ENCODE measurements around the gene SELENOH. TPM values are rescaled to one million over a fixed set of nuclear protein-coding genes. Genes with fewer than 3 reads are reported as not detected.

SELENOH gene
- polyA plus RNA-seq, 1 donor (not counting 4 experiments of a cell fraction or from before 2014, with no cell fraction given), result 88.2 TPM

DNA sequence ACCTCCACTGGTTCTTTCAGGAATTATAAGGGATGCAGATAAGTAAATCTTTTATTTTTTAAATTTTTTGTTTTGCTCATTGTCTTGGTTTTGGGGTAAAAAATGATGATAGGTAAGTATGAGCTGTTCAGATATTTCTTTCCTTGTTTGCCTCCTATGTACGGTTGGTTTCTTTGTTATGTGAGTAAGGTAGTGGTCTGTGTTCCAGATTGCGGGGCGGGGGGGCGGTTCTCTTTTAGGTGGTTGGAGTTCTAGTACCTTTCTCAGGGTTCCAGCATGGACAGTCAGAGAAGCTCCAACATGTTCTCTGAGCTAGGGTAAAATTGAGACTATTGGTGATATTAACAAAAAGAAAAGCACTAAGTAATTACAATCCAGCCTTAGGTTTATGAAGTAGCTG, 22.7 kb downstream of the SELENOH start:
- dilution Hi-C loops (cut with MboI; ENCODE audit: extremely low pct_ligation_motif_present, low sequenced_read_pairs), result no loop called here
- peak overlapping the region; percentile 100 for H3K27ac ChIP-seq (ENCODE audit: control insufficient read depth, insufficient read depth, low read length)
- no peaks in the 10 kb centered on the region for H3K9me3 ChIP-seq (ENCODE audit: control insufficient read depth, low read depth, low read length)
- no peak for DNase-seq (ENCODE audit: low read depth, low spot score)
- TF ChIP-seq EZH2 (IDR thresholded peaks at IDR 0.05; ENCODE audit: low read length), result no peak
- TF ChIP-seq, protein P1, sequence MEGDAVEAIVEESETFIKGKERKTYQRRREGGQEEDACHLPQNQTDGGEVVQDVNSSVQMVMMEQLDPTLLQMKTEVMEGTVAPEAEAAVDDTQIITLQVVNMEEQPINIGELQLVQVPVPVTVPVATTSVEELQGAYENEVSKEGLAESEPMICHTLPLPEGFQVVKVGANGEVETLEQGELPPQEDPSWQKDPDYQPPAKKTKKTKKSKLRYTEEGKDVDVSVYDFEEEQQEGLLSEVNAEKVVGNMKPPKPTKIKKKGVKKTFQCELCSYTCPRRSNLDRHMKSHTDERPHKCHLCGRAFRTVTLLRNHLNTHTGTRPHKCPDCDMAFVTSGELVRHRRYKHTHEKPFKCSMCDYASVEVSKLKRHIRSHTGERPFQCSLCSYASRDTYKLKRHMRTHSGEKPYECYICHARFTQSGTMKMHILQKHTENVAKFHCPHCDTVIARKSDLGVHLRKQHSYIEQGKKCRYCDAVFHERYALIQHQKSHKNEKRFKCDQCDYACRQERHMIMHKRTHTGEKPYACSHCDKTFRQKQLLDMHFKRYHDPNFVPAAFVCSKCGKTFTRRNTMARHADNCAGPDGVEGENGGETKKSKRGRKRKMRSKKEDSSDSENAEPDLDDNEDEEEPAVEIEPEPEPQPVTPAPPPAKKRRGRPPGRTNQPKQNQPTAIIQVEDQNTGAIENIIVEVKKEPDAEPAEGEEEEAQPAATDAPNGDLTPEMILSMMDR (optimal IDR thresholded peaks at IDR 0.05 in 1 of 3, IDR thresholded peaks at IDR 0.05 in 1 of 3, conservative IDR thresholded peaks at IDR 0.05 in 1 of 3; ENCODE audit: extremely low read depth in 1 of 3, insufficient read depth in 2 of 3, low read length in 3 of 3), result no peak
- H2AFZ ChIP-seq (ENCODE audit: control insufficient read depth, low read length), result no peak overlapping the region
- peak overlapping the region; percentile 74 for H3K4me2 ChIP-seq (ENCODE audit: control insufficient read depth, extremely low read depth, insufficient read depth, low read depth, low read length)
- H3K9me1 ChIP-seq (ENCODE audit: control insufficient read depth, extremely low read depth, insufficient read depth, low read length), result no peaks in the 10 kb centered on the region
- H3K9ac ChIP-seq (ENCODE audit: control insufficient read depth, extremely low read depth, insufficient read depth, low read length), result peak overlapping the region; percentile 99
- H3K27me3 ChIP-seq (ENCODE audit: control insufficient read depth, extremely low read depth, insufficient read depth, low read length), result no peaks in the 10 kb centered on the region
- FAIRE-seq, result no peak
- H3K4me1 ChIP-seq (ENCODE audit: control insufficient read depth, extremely low read depth, insufficient read depth, low read length), result peaks cover 29% of the 10 kb centered on the region
- H3K4me3 ChIP-seq (ENCODE audit: control insufficient read depth in 2 of 3, extremely low read depth in 1 of 3, insufficient read depth in 2 of 3, low read depth in 1 of 3, low read length in 3 of 3), result peak overlapping the region; percentile 63 to 100 (median 99)
- H3K79me2 ChIP-seq (ENCODE audit: control insufficient read depth, insufficient read depth, low read length), result peaks cover 71% of the 10 kb centered on the region
- peaks cover 25% of the 10 kb centered on the region for H4K20me1 ChIP-seq (ENCODE audit: control insufficient read depth, extremely low read depth, insufficient read depth, low read length)
- peaks cover 0 to 3% of the 10 kb centered on the region in 2 experiments for H3K36me3 ChIP-seq (ENCODE audit: control insufficient read depth in 2 of 2, extremely low read depth in 1 of 2, insufficient read depth in 2 of 2, low read length in 2 of 2)

DNA sequence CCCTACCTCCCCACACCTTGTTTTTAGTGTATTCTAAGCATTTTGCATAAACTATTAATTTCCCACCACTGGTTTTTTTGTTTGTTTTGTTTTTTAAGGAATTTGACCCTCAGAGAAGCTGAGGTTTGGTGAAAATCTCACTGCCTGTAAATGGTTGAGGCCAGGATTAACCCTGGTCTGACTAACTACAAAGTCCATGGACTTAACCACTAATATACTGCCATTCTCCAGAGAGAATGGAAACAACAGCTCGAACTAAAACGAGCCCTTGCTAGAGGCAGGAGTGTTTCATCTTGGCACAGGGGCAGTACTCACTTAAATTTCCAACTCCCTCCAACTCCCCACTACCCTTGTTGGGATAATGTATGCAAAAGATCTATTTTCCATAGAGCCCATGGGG, 23.3 kb downstream of the SELENOH start:
- H3K4me1 ChIP-seq (ENCODE audit: control insufficient read depth, extremely low read depth, insufficient read depth, low read length), result peaks cover 29% of the 10 kb centered on the region
- no peaks in the 10 kb centered on the region for H3K9me1 ChIP-seq (ENCODE audit: control insufficient read depth, extremely low read depth, insufficient read depth, low read length)
- FAIRE-seq, result no peak
- peaks cover 76% of the 10 kb centered on the region for H3K79me2 ChIP-seq (ENCODE audit: control insufficient read depth, insufficient read depth, low read length)
- peak overlapping the region; percentile 99 for H3K9ac ChIP-seq (ENCODE audit: control insufficient read depth, extremely low read depth, insufficient read depth, low read length)
- H3K9me3 ChIP-seq (ENCODE audit: control insufficient read depth, low read depth, low read length), result no peaks in the 10 kb centered on the region
- H3K4me3 ChIP-seq (ENCODE audit: control insufficient read depth in 2 of 3, extremely low read depth in 1 of 3, insufficient read depth in 2 of 3, low read depth in 1 of 3, low read length in 3 of 3), result peak overlapping the region; percentile 63 to 100 (median 99)
- peaks cover 0 to 3% of the 10 kb centered on the region in 2 experiments for H3K36me3 ChIP-seq (ENCODE audit: control insufficient read depth in 2 of 2, extremely low read depth in 1 of 2, insufficient read depth in 2 of 2, low read length in 2 of 2)
- H4K20me1 ChIP-seq (ENCODE audit: control insufficient read depth, extremely low read depth, insufficient read depth, low read length), result peaks cover 25% of the 10 kb centered on the region
- H3K27me3 ChIP-seq (ENCODE audit: control insufficient read depth, extremely low read depth, insufficient read depth, low read length), result no peaks in the 10 kb centered on the region
- H2AFZ ChIP-seq (ENCODE audit: control insufficient read depth, low read length), result no peak overlapping the region
- DNase-seq (ENCODE audit: low read depth, low spot score), result no peak
- dilution Hi-C loops (cut with MboI; ENCODE audit: extremely low pct_ligation_motif_present, low sequenced_read_pairs), result no loop called here
- H3K27ac ChIP-seq (ENCODE audit: control insufficient read depth, insufficient read depth, low read length), result peak overlapping the region; percentile 100
- no peak for TF ChIP-seq EZH2 (IDR thresholded peaks at IDR 0.05; ENCODE audit: low read length)
- TF ChIP-seq, protein P1 (optimal IDR thresholded peaks at IDR 0.05 in 1 of 3, IDR thresholded peaks at IDR 0.05 in 1 of 3, conservative IDR thresholded peaks at IDR 0.05 in 1 of 3; ENCODE audit: extremely low read depth in 1 of 3, insufficient read depth in 2 of 3, low read length in 3 of 3), result no peak
- H3K4me2 ChIP-seq (ENCODE audit: control insufficient read depth, extremely low read depth, insufficient read depth, low read depth, low read length), result peak overlapping the region; percentile 74

All from keratinocyte (primary cell).